Measurements from ENCODE around the gene USP19. TPM values are rescaled to one million over a fixed set of nuclear protein-coding genes. Genes with fewer than 3 reads are reported as not detected.

USP19 gene
- total and polyA plus RNA-seq, 10 of the 15 experiments (the other 5 are each of a cell fraction or from before 2014, with no cell fraction given), result 0.24 to 64.2 (median 33.2) TPM

- TF ChIP-seq RELB (IDR thresholded peaks at IDR 0.05; ENCODE audit: low read depth), result no peak
Measured at GRCh38 chr3:49122886-49123545, 2.4 kb upstream of the USP19 start (continued).

GRCh38 chr3:49122451-49122850 is 1.8 kb upstream of the USP19 start:
- ChIA-PET POLR2A (interaction anchor here (2.2 kb wide), 1 partner anchor 133 kb away, joined by 13 read pairs; the partner anchor contains the start of gene P4HTM), CTCF (interaction anchor here (2.3 kb wide), 1 partner anchor 135 kb away, joined by 10 read pairs; no protein-coding TSS in a partner anchor), RAD21 (ENCODE audit: unreplicated experiment) (no interaction called here), SMC1A (ENCODE audit: uncharacterized antibody, unreplicated experiment) (no interaction called here)
- Histone ChIP-seq H3K9me3 (replicated peaks; ENCODE audit: control insufficient read depth, insufficient read depth, low read length) (no peaks in the 10 kb centered on the region), H3K4me1 (ENCODE audit: control insufficient read depth, insufficient read depth, low read length) (peaks cover 10% of the 10 kb centered on the region), H4K20me1 (ENCODE audit: control insufficient read depth, insufficient read depth) (no peaks in the 10 kb centered on the region), H3K9ac (ENCODE audit: control insufficient read depth, insufficient read depth, low read length) (no peak overlapping the region), H3K4me2 (ENCODE audit: control insufficient read depth, insufficient read depth) (no peak overlapping the region), H3K27ac (ENCODE audit: control insufficient read depth, insufficient read depth) (no peak overlapping the region), H3K27me3 (replicated peaks in 1 of 2; ENCODE audit: control insufficient read depth in 2 of 2, insufficient read depth in 2 of 2, low read length in 1 of 2) (no peaks in the 10 kb centered on the region), H2AFZ (ENCODE audit: control insufficient read depth, low read depth, low read length) (no peak overlapping the region), H3K36me3 (ENCODE audit: control insufficient read depth in 2 of 2, insufficient read depth in 2 of 2, low read length in 1 of 2) (peaks cover 4% of the 10 kb centered on the region in 2 experiments; a peak in 3 of 4 replicates), H3K4me3 (no peak overlapping the region), H3K79me2 (ENCODE audit: control insufficient read depth, insufficient read depth, low read length) (peaks cover 15% of the 10 kb centered on the region)
- intact Hi-C loops (cut with micrococcal nuclease; ENCODE audit: unreplicated experiment), result no loop called here
- 97% methylated on average over 7 of the region's 7 CpGs for WGBS (ENCODE audit: insufficient coverage, insufficient replicate concordance, low lambda C conversion rate, missing lambda C conversion rate)
- no TSS peak for BruUV-seq (replicated peaks)
- no peak for DNase-seq (ENCODE audit: low read depth, low spot score)
- no peak for FAIRE-seq
- TF ChIP-seq TBL1XR1 (IDR thresholded peaks at IDR 0.05; ENCODE audit: low read depth, low read length), result no peak
- no peak for TF ChIP-seq STAT1 (conservative IDR thresholded peaks at IDR 0.05)
- TF ChIP-seq HDGF (IDR thresholded peaks at IDR 0.05), result no peak
- no peak for TF ChIP-seq MTA2 (IDR thresholded peaks at IDR 0.05; ENCODE audit: low read depth)
- TF ChIP-seq RAD21 (IDR thresholded peaks at IDR 0.05; ENCODE audit: insufficient read depth, low read depth, low read length), result no peak
- TF ChIP-seq E2F4 (IDR thresholded peaks at IDR 0.05; ENCODE audit: low read depth, low read length), result no peak
- TF ChIP-seq SREBF1 (IDR thresholded peaks at IDR 0.05; ENCODE audit: low read length), result no peak
- no peak for TF ChIP-seq ATF7 (IDR thresholded peaks at IDR 0.05; ENCODE audit: low read depth)
- no peak for TF ChIP-seq HDAC6 (IDR thresholded peaks at IDR 0.05; ENCODE audit: unreplicated experiment)
- TF ChIP-seq KAT2A (conservative IDR thresholded peaks at IDR 0.05; ENCODE audit: control insufficient read depth, low read depth, low read length), result no peak
- TF ChIP-seq SMAD5 (IDR thresholded peaks at IDR 0.05; ENCODE audit: low read depth), result no peak
- no peak for TF ChIP-seq RAD51 (IDR thresholded peaks at IDR 0.05)
- no peak for TF ChIP-seq RCOR1 (conservative IDR thresholded peaks at IDR 0.05; ENCODE audit: low read depth, low read length)
- in situ Hi-C loops (cut with MboI), result no loop called here
- ATAC-seq, result no peak
